ENCODE results near the gene PDXDC1.
"Not testable (repeated sequence)": the region's sequence is repeated elsewhere in the genome, so short reads cannot be mapped to it uniquely, and the experiment has no call there.

Gene PDXDC1

GRCh38 chr16:15100372-15100987 is 125.7 kb downstream of the PDXDC1 start:
- DNase-seq (ENCODE audit: low read depth in 1 of 2, low spot score in 1 of 2); H3K27me3 ChIP-seq (ENCODE audit: insufficient read depth, poor library complexity, severe bottlenecking): not testable (repeated sequence)

GRCh38 chr16:15127641-15128425 is 153.0 kb downstream of the PDXDC1 start:
- not testable (repeated sequence) for H3K4me3 ChIP-seq (replicated peaks; ENCODE audit: insufficient read depth, low read length); H3K27me3 ChIP-seq (ENCODE audit: insufficient read depth, poor library complexity, severe bottlenecking); DNase-seq (ENCODE audit: low read depth in 1 of 2, low spot score in 1 of 2); H3K27ac ChIP-seq (replicated peaks)

More at GRCh38 chr16:15100372-15100987, 125.7 kb downstream of the PDXDC1 start:
- H3K27ac ChIP-seq (replicated peaks); H3K4me3 ChIP-seq (replicated peaks; ENCODE audit: insufficient read depth, low read length): not testable (repeated sequence)

GRCh38 chr16:15130256-15130932 is 155.6 kb downstream of the PDXDC1 start:
- DNase-seq (ENCODE audit: low read depth in 1 of 2, low spot score in 1 of 2); H3K27ac ChIP-seq (replicated peaks); H3K4me3 ChIP-seq (replicated peaks; ENCODE audit: insufficient read depth, low read length); H3K27me3 ChIP-seq (ENCODE audit: insufficient read depth, poor library complexity, severe bottlenecking): not testable (repeated sequence)

GRCh38 chr16:15130943-15131700 is 156.3 kb downstream of the PDXDC1 start:
- H3K27ac ChIP-seq (replicated peaks); H3K27me3 ChIP-seq (ENCODE audit: insufficient read depth, poor library complexity, severe bottlenecking); DNase-seq (ENCODE audit: low read depth in 1 of 2, low spot score in 1 of 2); H3K4me3 ChIP-seq (replicated peaks; ENCODE audit: insufficient read depth, low read length): not testable (repeated sequence)

GRCh38 chr16:15132719-15133428 is 158.0 kb downstream of the PDXDC1 start:
- not testable (repeated sequence) for H3K4me3 ChIP-seq (replicated peaks; ENCODE audit: insufficient read depth, low read length); H3K27me3 ChIP-seq (ENCODE audit: insufficient read depth, poor library complexity, severe bottlenecking); DNase-seq (ENCODE audit: low read depth in 1 of 2, low spot score in 1 of 2); H3K27ac ChIP-seq (replicated peaks)

- DNase-seq (ENCODE audit: low read depth in 1 of 2, low spot score in 1 of 2); H3K27me3 ChIP-seq (ENCODE audit: insufficient read depth, poor library complexity, severe bottlenecking); H3K27ac ChIP-seq (replicated peaks); H3K4me3 ChIP-seq (replicated peaks; ENCODE audit: insufficient read depth, low read length): not testable (repeated sequence)
Observed at GRCh38 chr16:15133554-15133953, 158.7 kb downstream of the PDXDC1 start.

GRCh38 chr16:15134752-15135482 is 160.1 kb downstream of the PDXDC1 start:
- H3K27me3 ChIP-seq (ENCODE audit: insufficient read depth, poor library complexity, severe bottlenecking); H3K4me3 ChIP-seq (replicated peaks; ENCODE audit: insufficient read depth, low read length); H3K27ac ChIP-seq (replicated peaks); DNase-seq (ENCODE audit: low read depth in 1 of 2, low spot score in 1 of 2): not testable (repeated sequence)

- H3K4me3 ChIP-seq (replicated peaks; ENCODE audit: insufficient read depth, low read length); H3K27me3 ChIP-seq (ENCODE audit: insufficient read depth, poor library complexity, severe bottlenecking); H3K27ac ChIP-seq (replicated peaks); DNase-seq (ENCODE audit: low read depth in 1 of 2, low spot score in 1 of 2): not testable (repeated sequence)
Observed at GRCh38 chr16:15135483-15136360, 160.9 kb downstream of the PDXDC1 start.

GRCh38 chr16:15137514-15137913 is 162.7 kb downstream of the PDXDC1 start:
- H3K4me3 ChIP-seq (replicated peaks; ENCODE audit: insufficient read depth, low read length); DNase-seq (ENCODE audit: low read depth in 1 of 2, low spot score in 1 of 2); H3K27me3 ChIP-seq (ENCODE audit: insufficient read depth, poor library complexity, severe bottlenecking); H3K27ac ChIP-seq (replicated peaks): not testable (repeated sequence)

GRCh38 chr16:15140444-15141365 is 165.9 kb downstream of the PDXDC1 start:
- DNase-seq (ENCODE audit: low read depth in 1 of 2, low spot score in 1 of 2); H3K27ac ChIP-seq (replicated peaks); H3K4me3 ChIP-seq (replicated peaks; ENCODE audit: insufficient read depth, low read length); H3K27me3 ChIP-seq (ENCODE audit: insufficient read depth, poor library complexity, severe bottlenecking): not testable (repeated sequence)

Data from HL-60 (cell line).